IMR-90 (cell line): Measurements from ENCODE around the gene SLCO3A1. TPM values are rescaled to one million over a fixed set of nuclear protein-coding genes. Genes with fewer than 3 reads are reported as not detected.

Experiments
- ATAC-seq: fragments of 200-7000 bp; cut with Tn5 transposase; 2 replicates; pipeline ENCODE4 v1.9.1; 2020; ENCODE audit warnings: low read depth, mild to moderate bottlenecking, moderate library complexity
- BruUV-seq: library from RNA; stranded (reverse); fragments of 400-500 nt; replicated peaks from 2 replicates; lab custom pipeline; 2021; lab: Mats Ljungman, UMichigan
- CTCF ChIA-PET: fragments of 300-600 bp; formaldehyde crosslinking; extraction: SDS; loops from one replicate; lab custom pipeline; 2021; ENCODE audit warnings: antibody characterized with exemption; lab: Yijun Ruan, JAX
- POLR2A ChIA-PET: fragments of 300-600 bp; sonication (Branson Sonifier 250); formaldehyde crosslinking; loops from one replicate; lab custom pipeline; 2022; ENCODE audit warnings: antibody characterized with exemption; ENCODE audit not compliant: unreplicated experiment; lab: Charles Lee
- DNase-seq: peaks from one replicate; pipeline ENCODE4 v3.0.0; 2013
- H2AFZ ChIP-seq: replicated peaks from 2 replicates; pipeline ENCODE3; 2013; ENCODE audit warnings: low read length, mild to moderate bottlenecking; ENCODE audit not compliant: poor library complexity
- H2AK5ac ChIP-seq: 2 replicates; pipeline ENCODE4 v1.6.1; 2013; ENCODE audit warnings: low read depth, low read length, inconsistent platforms
- H2AK9ac ChIP-seq: replicated peaks from 2 replicates; pipeline ENCODE3; 2013; ENCODE audit warnings: mild to moderate bottlenecking, low read depth, low read length, moderate library complexity; ENCODE audit not compliant: poor library complexity
- H2BK120ac ChIP-seq: 2 replicates; pipeline ENCODE4 v1.6.1; 2013; ENCODE audit warnings: low read depth, low read length, inconsistent platforms
- H2BK15ac ChIP-seq: 3 replicates; pipeline ENCODE4 v1.6.1; 2013; ENCODE audit warnings: low read depth, low read length, inconsistent platforms
- H2BK20ac ChIP-seq: 2 replicates; pipeline ENCODE4 v1.6.1; 2013; ENCODE audit warnings: low read depth, mild to moderate bottlenecking, inconsistent platforms, low read length, moderate library complexity
- H2BK5ac ChIP-seq: 2 replicates; pipeline ENCODE4 v1.6.1; 2013; ENCODE audit warnings: mild to moderate bottlenecking, low read depth, low read length, inconsistent platforms; ENCODE audit not compliant: poor library complexity, severe bottlenecking
- H3K14ac ChIP-seq: replicated peaks from 2 replicates; pipeline ENCODE4 v1.6.1; 2013; ENCODE audit warnings: low read depth, low read length, inconsistent platforms
- H3K18ac ChIP-seq: 2 replicates; pipeline ENCODE4 v1.6.1; 2013; ENCODE audit warnings: low read depth, low read length, control low read depth
- H3K23ac ChIP-seq: 2 replicates; pipeline ENCODE4 v1.6.1; 2013; ENCODE audit warnings: low read depth, low read length, inconsistent platforms
- H3K27ac ChIP-seq: 2 replicates; pipeline ENCODE4 v1.5.1; 2013; ENCODE audit warnings: mild to moderate bottlenecking, control low read depth, low read length; ENCODE audit not compliant: insufficient read depth
- H3K27me3 ChIP-seq: 2 replicates; pipeline ENCODE4 v1.6.1; 2013; ENCODE audit warnings: low read length; ENCODE audit not compliant: control insufficient read depth, insufficient read depth
- H3K36me3 ChIP-seq: 2 replicates; pipeline ENCODE4 v1.6.1; 2013; ENCODE audit warnings: low read length, mixed read lengths; ENCODE audit not compliant: control insufficient read depth, insufficient read depth
- H3K4ac ChIP-seq: 2 replicates; pipeline ENCODE4 v1.6.1; 2013; ENCODE audit warnings: low read depth, low read length, inconsistent platforms
- H3K4me1 ChIP-seq: 2 replicates; pipeline ENCODE4 v1.6.1; 2013; ENCODE audit warnings: low read length, mixed read lengths; ENCODE audit not compliant: control insufficient read depth, insufficient read depth
- H3K4me2 ChIP-seq: 2 replicates; pipeline ENCODE4 v1.6.1; 2013; ENCODE audit warnings: low read depth, mild to moderate bottlenecking, control low read depth, low read length, moderate library complexity
- H3K4me3 ChIP-seq: 2 replicates; pipeline ENCODE4 v1.5.1; 2013; ENCODE audit warnings: low read depth, mild to moderate bottlenecking, control low read depth, low read length, moderate library complexity; ENCODE audit not compliant: insufficient read depth
- H3K56ac ChIP-seq: 2 replicates; pipeline ENCODE4 v1.6.1; 2013; ENCODE audit warnings: low read length, inconsistent platforms; ENCODE audit not compliant: insufficient read depth; ENCODE audit errors: extremely low read depth
- H3K79me1 ChIP-seq, 2 experiments: 2 replicates each; pipeline ENCODE4 v1.6.1; 2013; ENCODE audit warnings: low read length in 2 of 2, inconsistent platforms in 1 of 2, low read depth in 1 of 2
- H3K9ac ChIP-seq: 2 replicates; pipeline ENCODE4 v1.6.1; 2013; ENCODE audit warnings: low read depth, low read length, control low read depth
- H3K9me1 ChIP-seq: 2 replicates; pipeline ENCODE4 v1.6.1; 2013; ENCODE audit warnings: low read length, inconsistent platforms; ENCODE audit not compliant: insufficient read depth
- H3K9me3 ChIP-seq: 2 replicates; pipeline ENCODE4 v1.6.1; 2013; ENCODE audit warnings: low read length; ENCODE audit not compliant: control insufficient read depth, insufficient read depth
- H4K20me1 ChIP-seq: 2 replicates; pipeline ENCODE4 v1.6.1; 2013; ENCODE audit warnings: low read length, inconsistent platforms; ENCODE audit not compliant: insufficient read depth
- H4K5ac ChIP-seq: 2 replicates; pipeline ENCODE4 v1.6.1; 2013; ENCODE audit warnings: mild to moderate bottlenecking, low read depth, low read length, control low read depth
- H4K8ac ChIP-seq, 2 experiments: 2 replicates each; pipeline ENCODE4 v1.6.1; 2013; ENCODE audit warnings: low read depth in 2 of 2, low read length in 2 of 2, control low read depth in 1 of 2, inconsistent platforms in 1 of 2
- H4K91ac ChIP-seq: 2 replicates; pipeline ENCODE4 v1.6.1; 2013; ENCODE audit warnings: low read depth, low read length, inconsistent platforms; ENCODE audit not compliant: insufficient read depth
- BHLHE40 ChIP-seq: fragments of 150-350 bp; IDR thresholded peaks from 2 replicates; pipeline ENCODE4 v1.6.1; 2016; ENCODE audit warnings: mild to moderate bottlenecking, low read depth, low read length
- CHD1 ChIP-seq: IDR thresholded peaks from 2 replicates; pipeline ENCODE4 v1.6.1; 2012; ENCODE audit warnings: low read depth, low read length, improper control_type of control experiment
- ELK1 ChIP-seq: fragments of 150-350 bp; IDR thresholded peaks from 2 replicates; pipeline ENCODE4 v1.6.1; 2016; ENCODE audit warnings: low read depth, mild to moderate bottlenecking, low read length, moderate library complexity, borderline replicate concordance
- MXI1 ChIP-seq: IDR thresholded peaks from 2 replicates; pipeline ENCODE4 v1.6.1; 2012; ENCODE audit warnings: low read depth, mild to moderate bottlenecking, low read length, moderate library complexity, borderline replicate concordance
- NFE2L2 ChIP-seq: fragments of 150-350 bp; IDR thresholded peaks from 2 replicates; pipeline ENCODE4 v1.6.1; 2016; ENCODE audit warnings: low read depth, mild to moderate bottlenecking, low read length
- RCOR1 ChIP-seq: IDR thresholded peaks from 2 replicates; pipeline ENCODE4 v1.6.1; 2012; ENCODE audit warnings: mild to moderate bottlenecking, low read length, improper control_type of control experiment; ENCODE audit not compliant: insufficient replicate concordance
- WGBS, 2 experiments: methylation state at CpG; one replicate each; pipeline versions ENCODE4 v1.1.5 to v1.1.7; 2013; ENCODE audit warnings: missing lambda C conversion rate in 2 of 2; ENCODE audit not compliant: insufficient read length in 1 of 2; ENCODE audit errors: extremely low coverage in 2 of 2; 5-methylcytosine and 5-hydroxymethylcytosine counted together
- dilution Hi-C: fragments of 300-500 bp; cut with HindIII; formaldehyde crosslinking; loops from one replicate; pipeline ENCODE4 v1.14.3; 2018; ENCODE audit warnings: low sequenced_read_pairs; ENCODE audit not compliant: unreplicated experiment
- in situ Hi-C: fragments of 300-500 bp; cut with MboI; formaldehyde crosslinking; loops from 3 replicates; pipeline ENCODE4 v1.14.3; 2019; ENCODE audit warnings: low sequenced_read_pairs, inconsistent platforms, mixed read lengths
- intact Hi-C: fragments of 100-400 bp; cut with micrococcal nuclease; formaldehyde crosslinking; loops from 2 replicates; pipeline ENCODE4 v1.10.0; 2022
- polyA plus RNA-seq, 3 experiments: library from polyadenylated mRNA; depleted of rRNA; stranded (reverse); fragments of >200 nt; gene quantifications; 2 replicates each; pipeline ENCODE4 v1.2.3, GENCODE V29; 2012; ENCODE audit warnings: low replicate concordance in 1 of 3
- total RNA-seq: library from RNA; depleted of rRNA; stranded (reverse); fragments of >200 nt; gene quantifications from 2 replicates; pipeline ENCODE4 v1.2.3, GENCODE V29; 2012

Gene SLCO3A1
- total and polyA plus RNA-seq, 2 of the 4 experiments (the other 2 are of a cell fraction) = 4.7 to 8.1 TPM

GRCh38 chr15:91981821-91982800 lies 128.6 kb downstream of the SLCO3A1 start (continued):
- no peak for TF ChIP-seq MXI1

- H2BK5ac ChIP-seq = no peak overlapping the region
- H2AFZ ChIP-seq = no peak overlapping the region
- DNase-seq = no peak
- CTCF ChIA-PET = no interaction called here
- H3K4me3 ChIP-seq = no peak overlapping the region
- no peaks in the 10 kb centered on the region for H3K4me1 ChIP-seq
- intact Hi-C loops = no loop called here
- ATAC-seq = no peak
- no peaks in the 10 kb centered on the region for H3K9me3 ChIP-seq
- no peak overlapping the region for H2BK20ac ChIP-seq
- H2AK5ac ChIP-seq = no peak overlapping the region
- no peak overlapping the region for H3K27ac ChIP-seq
- no CpG with 5 or more reads among the region's 7 CpGs for WGBS, 2 experiments
- H3K9me1 ChIP-seq = no peaks in the 10 kb centered on the region
- H2AK9ac ChIP-seq = no peak overlapping the region
- 0 out of 4 replicates have a peak, but pooled peaks cover 0 to 3% of the 10 kb centered on the region in 2 experiments for H3K79me1 ChIP-seq
- H3K56ac ChIP-seq = no peak overlapping the region
- H3K18ac ChIP-seq = no peak overlapping the region
- H3K4me2 ChIP-seq = no peak overlapping the region
- in situ Hi-C loops = no loop called here
- POLR2A ChIA-PET = no interaction called here
- H3K14ac ChIP-seq = no peak overlapping the region
- TF ChIP-seq CHD1 = no peak
- TF ChIP-seq BHLHE40 = no peak
- TF ChIP-seq RCOR1 = no peak
- TF ChIP-seq ELK1 = no peak
- no peak for TF ChIP-seq NFE2L2
- TF ChIP-seq MXI1 = no peak
- H4K8ac ChIP-seq = no peak overlapping the region
- H4K91ac ChIP-seq = no peak overlapping the region
- no peaks in the 10 kb centered on the region; the same call in 1 of the 2 replicates for H3K27me3 ChIP-seq
- no peaks in the 10 kb centered on the region for H3K36me3 ChIP-seq
- no peaks in the 10 kb centered on the region for H4K20me1 ChIP-seq
- no peak overlapping the region for H3K9ac ChIP-seq
- no peak overlapping the region for H2BK15ac ChIP-seq
- H3K4ac ChIP-seq = no peak overlapping the region
- H3K23ac ChIP-seq = no peak overlapping the region
- dilution Hi-C loops = no loop called here
- no peak overlapping the region for H4K5ac ChIP-seq
- BruUV-seq = no TSS peak
- no peak overlapping the region for H2BK120ac ChIP-seq
These were observed 130.3 kb downstream of the SLCO3A1 start for GRCh38 chr15:91983729-91984340.
